Prostate gland (tissue), 2 donors: Measurements from ENCODE around the gene CAMK2D.

Source experiments
- CTCF ChIP-seq, 4 experiments: fragments of 200-600 bp in 2 of 4; fragments of 450-650 bp in 2 of 4; sonication (generic) in 2 of 4; IDR thresholded peaks; 1 replicate in 3 of 4; 2 replicates in 1 of 4; pipeline ENCODE4 v1.5.1; 2016 to 2019; ENCODE audit warnings: antibody characterized with exemption in 4 of 4, mild to moderate bottlenecking in 2 of 4, moderate library complexity in 2 of 4
- POLR2A ChIP-seq: fragments of 450-650 bp; IDR thresholded peaks from one replicate; pipeline ENCODE4 v1.6.1; 2016; ENCODE audit warnings: antibody characterized with exemption, mild to moderate bottlenecking
- POLR2AphosphoS5 ChIP-seq: sonication (generic); formaldehyde crosslinking; IDR thresholded peaks from one replicate; pipeline ENCODE4 v1.6.1; 2017; ENCODE audit warnings: antibody characterized with exemption

- TF ChIP-seq CTCF (IDR thresholded peaks at IDR 0.05), result no peak
- no peak for TF ChIP-seq POLR2AphosphoS5
- TF ChIP-seq POLR2A, result no peak
These were observed 147.1 kb downstream of the CAMK2D start for GRCh38 chr4:113614414-113614813.
